Colonic mucosa (tissue), 4 donors: ENCODE data around the gene SPRR4. TPM values are rescaled to one million over a fixed set of nuclear protein-coding genes. Genes with fewer than 3 reads are reported as not detected.

ENCODE experiments used
- DNase-seq: peaks from one replicate; pipeline ENCODE4 v3.0.0-alpha.2; 2020
- H3K27ac ChIP-seq: fragments of 200-600 bp; one replicate; pipeline ENCODE4 v1.8.0; 2021
- H3K27me3 ChIP-seq: fragments of 200-600 bp; one replicate; pipeline ENCODE4 v1.8.0; 2021
- H3K36me3 ChIP-seq: fragments of 200-600 bp; one replicate; pipeline ENCODE4 v1.8.0; 2021
- H3K4me1 ChIP-seq: fragments of 200-600 bp; one replicate; pipeline ENCODE4 v1.8.0; 2021; ENCODE audit warnings: mild to moderate bottlenecking
- H3K4me3 ChIP-seq: fragments of 200-600 bp; one replicate; pipeline ENCODE4 v1.8.0; 2021
- H3K9ac ChIP-seq, 2 donors: one replicate each; pipeline ENCODE4 v1.7.0; 2013; ENCODE audit warnings: control low read depth in 2 of 2, low read depth in 2 of 2, low read length in 2 of 2
- H3K9me3 ChIP-seq: fragments of 200-600 bp; one replicate; pipeline ENCODE4 v1.8.0; 2021
- CTCF ChIP-seq: fragments of 200-600 bp; IDR thresholded peaks from one replicate; pipeline ENCODE4 v1.8.0; 2022; ENCODE audit warnings: antibody characterized with exemption, mild to moderate bottlenecking
- intact Hi-C: fragments of 100-400 bp; cut with DNase I; formaldehyde crosslinking; loops from one replicate; pipeline ENCODE4 v1.14.1; 2022
- total RNA-seq, 2 donors: library from RNA; stranded (reverse); fragmentation: NEBNext Ultra II Directional in 1 of 2; extraction: Animal tissue kit (Norgen Biotek cat#: 25700) in 1 of 2; gene quantifications; one replicate each; pipeline ENCODE4 v1.2.1, GENCODE V29; 2021
- donor health status: healthy.
- donor health status: DM: no; HTN: no; CAD: no.
- donor health status: DM: no; HTN: no; CAD: no.

Gene SPRR4
- total RNA-seq, 2 donors from 2014 or later = not detected

DNA sequence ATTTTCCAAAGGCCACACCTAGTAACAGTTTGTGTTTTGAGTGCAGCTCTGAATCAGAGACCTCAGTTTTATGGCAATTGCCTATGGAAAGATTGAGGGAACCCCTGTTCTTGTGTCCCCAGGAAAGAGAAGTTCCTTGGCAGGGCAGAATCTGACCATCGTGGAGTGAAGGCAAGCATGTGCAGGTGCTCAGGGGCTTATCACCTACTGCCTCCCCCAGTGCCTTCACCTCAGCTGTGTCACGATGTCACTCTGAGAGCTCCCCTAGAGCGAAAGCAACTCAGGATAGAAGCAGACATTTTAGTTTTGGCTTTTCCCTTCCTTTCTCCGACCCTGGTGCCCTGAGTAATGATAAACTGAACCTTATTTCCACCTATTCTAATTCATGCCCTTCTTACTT lies 11.6 kb downstream of the SPRR4 start:
- no peaks in the 10 kb centered on the region for H3K27me3 ChIP-seq

DNA sequence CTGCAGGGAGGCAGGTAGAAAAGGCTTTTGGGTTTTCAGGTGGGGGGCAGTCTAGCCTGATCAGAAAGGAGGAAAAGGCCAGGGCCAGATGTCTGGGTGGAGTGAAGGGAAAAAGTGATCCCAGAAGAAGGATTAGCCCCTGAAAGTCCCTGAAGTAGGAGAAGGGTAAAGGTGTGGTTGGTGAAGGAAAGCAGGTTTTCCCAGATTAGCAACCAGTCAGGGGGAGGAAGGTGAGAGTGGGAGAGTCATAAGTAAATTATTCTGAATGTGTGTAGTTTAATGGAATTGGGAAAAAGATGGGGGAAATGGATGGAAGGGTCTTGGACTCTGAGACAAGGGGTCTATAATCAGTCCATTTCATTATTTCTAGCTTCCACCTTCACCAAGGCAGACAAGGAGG lies 12.8 kb downstream of the SPRR4 start:
- intact Hi-C loops = no loop called here
- Histone ChIP-seq H3K4me1 (no peaks in the 10 kb centered on the region), H3K4me3 (no peak overlapping the region), H3K9ac (no peak overlapping the region), H3K36me3 (no peaks in the 10 kb centered on the region), H3K9me3 (no peaks in the 10 kb centered on the region), H3K27ac (no peak overlapping the region), H3K27me3 (no peaks in the 10 kb centered on the region)
- TF ChIP-seq CTCF = no peak
- no peak for DNase-seq

More for the DNA sequence above, 11.6 kb downstream of the SPRR4 start:
- Histone ChIP-seq H3K4me1 (no peaks in the 10 kb centered on the region), H3K9ac (no peak overlapping the region), H3K27ac (no peak overlapping the region), H3K36me3 (no peaks in the 10 kb centered on the region), H3K4me3 (no peak overlapping the region), H3K9me3 (no peaks in the 10 kb centered on the region)
- TF ChIP-seq CTCF = no peak
- DNase-seq = no peak
- intact Hi-C loops = no loop called here

DNA sequence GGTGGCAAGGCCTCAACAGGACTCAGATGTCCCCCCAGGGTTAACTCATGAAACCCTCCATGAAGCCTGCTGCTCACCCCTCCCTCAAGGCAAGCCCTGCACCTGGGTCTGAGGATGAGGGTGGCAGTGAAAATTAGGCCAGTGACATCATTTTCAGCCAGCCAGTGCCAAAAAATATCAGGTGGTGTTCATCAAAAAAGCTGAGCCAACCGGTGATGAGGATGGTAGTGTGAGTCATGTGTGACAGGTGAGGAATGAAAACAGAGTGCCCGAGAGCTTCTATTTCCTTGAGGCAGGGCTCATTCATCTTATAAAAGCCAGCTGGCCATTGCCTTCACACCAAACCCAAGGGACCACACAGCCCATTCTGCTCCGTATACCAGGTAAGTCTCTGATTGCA lies 13.3 kb downstream of the SPRR4 start, which contains the start of gene SPRR1A:
TSS of gene SPRR1A (plus strand) at position 339 of the 400 bp plus-strand sequence. CDS start 1,150 bp downstream, outside the sequence.
- no peaks in the 10 kb centered on the region for H3K36me3 ChIP-seq
- no peak within 1 kb of the TSS for H3K9ac ChIP-seq
- no peaks in the 10 kb centered on the region for H3K4me1 ChIP-seq
- H3K27me3 ChIP-seq = no peaks in the 10 kb centered on the region
- no peak for DNase-seq
- H3K9me3 ChIP-seq = no peaks in the 10 kb centered on the region
- no peak for TF ChIP-seq CTCF
- intact Hi-C loops = no loop called here
- no peak within 1 kb of the TSS for H3K27ac ChIP-seq
- H3K4me3 ChIP-seq = no peak within 1 kb of the TSS

DNA sequence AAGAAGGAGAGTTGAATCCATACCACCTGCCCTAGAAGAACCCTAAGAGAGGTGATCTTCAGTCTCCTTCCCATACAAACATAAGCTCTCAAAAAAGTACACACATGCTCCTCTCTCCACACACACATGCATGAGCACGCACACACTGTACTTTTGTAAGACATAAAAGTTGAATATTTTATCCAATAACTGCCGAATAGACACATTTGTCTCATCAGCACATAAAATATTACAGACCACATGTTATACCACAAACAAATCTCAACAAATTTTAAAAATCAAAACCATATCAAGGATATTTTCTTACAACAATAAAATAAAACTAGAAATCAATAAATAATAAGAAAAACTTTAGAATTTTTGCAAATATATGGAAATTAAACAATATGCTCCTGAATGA lies 16.1 kb downstream of the SPRR4 start:
- no peaks in the 10 kb centered on the region for H3K4me1 ChIP-seq
- intact Hi-C loops = no loop called here
- TF ChIP-seq CTCF = no peak
- no peak for DNase-seq
- H3K9ac ChIP-seq = no peak overlapping the region
- H3K9me3 ChIP-seq = no peaks in the 10 kb centered on the region
- H3K27ac ChIP-seq = no peak overlapping the region
- H3K27me3 ChIP-seq = no peaks in the 10 kb centered on the region
- no peak overlapping the region for H3K4me3 ChIP-seq
- H3K36me3 ChIP-seq = no peaks in the 10 kb centered on the region

DNA sequence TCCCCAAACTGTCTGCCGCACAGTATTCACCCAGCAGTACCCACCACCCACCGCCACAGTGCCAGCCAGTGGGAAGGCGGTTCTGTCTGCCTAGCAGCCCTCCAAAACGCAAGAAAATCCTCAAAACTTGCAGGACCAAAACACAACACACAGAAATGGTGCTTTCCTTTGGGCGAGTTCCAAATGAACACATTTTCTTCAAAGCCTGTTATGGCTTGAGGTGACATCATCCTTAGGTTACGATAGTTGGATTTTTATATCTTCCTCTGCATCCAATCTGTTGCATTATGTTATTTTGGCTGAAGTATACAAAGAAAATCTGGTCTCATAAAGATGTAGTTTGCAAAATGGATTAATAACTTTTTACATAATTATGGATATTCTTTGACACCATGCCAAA lies 22.7 kb downstream of the SPRR4 start:
- Histone ChIP-seq H3K27me3 (no peaks in the 10 kb centered on the region), H3K9ac (no peak overlapping the region), H3K9me3 (no peaks in the 10 kb centered on the region), H3K36me3 (no peaks in the 10 kb centered on the region), H3K4me1 (no peaks in the 10 kb centered on the region), H3K4me3 (no peak overlapping the region), H3K27ac (no peak overlapping the region)
- no peak for TF ChIP-seq CTCF
- DNase-seq = no peak
- intact Hi-C loops = no loop called here

- intact Hi-C loops = no loop called here
- Histone ChIP-seq H3K4me3 (no peak overlapping the region), H3K4me1 (no peaks in the 10 kb centered on the region), H3K9me3 (no peaks in the 10 kb centered on the region), H3K9ac (no peak overlapping the region), H3K27me3 (no peaks in the 10 kb centered on the region), H3K27ac (no peak overlapping the region), H3K36me3 (no peaks in the 10 kb centered on the region)
- no peak for TF ChIP-seq CTCF
- DNase-seq = no peak
These were observed 25.4 kb downstream of the SPRR4 start for GRCh38 chr1:152995842-152996241.
